GM21619 (cell line): ENCODE results near the gene POLD1.
A peak's percentile ranks its signal among the peaks of the same experiment; 100 is the strongest.

Experiments used
- ATAC-seq: cut with Tn5 transposase; IDR thresholded peaks from one replicate; pipeline ENCODE4 v1.9.1; 2021; ENCODE audit not compliant: unreplicated experiment

The POLD1 gene

DNA sequence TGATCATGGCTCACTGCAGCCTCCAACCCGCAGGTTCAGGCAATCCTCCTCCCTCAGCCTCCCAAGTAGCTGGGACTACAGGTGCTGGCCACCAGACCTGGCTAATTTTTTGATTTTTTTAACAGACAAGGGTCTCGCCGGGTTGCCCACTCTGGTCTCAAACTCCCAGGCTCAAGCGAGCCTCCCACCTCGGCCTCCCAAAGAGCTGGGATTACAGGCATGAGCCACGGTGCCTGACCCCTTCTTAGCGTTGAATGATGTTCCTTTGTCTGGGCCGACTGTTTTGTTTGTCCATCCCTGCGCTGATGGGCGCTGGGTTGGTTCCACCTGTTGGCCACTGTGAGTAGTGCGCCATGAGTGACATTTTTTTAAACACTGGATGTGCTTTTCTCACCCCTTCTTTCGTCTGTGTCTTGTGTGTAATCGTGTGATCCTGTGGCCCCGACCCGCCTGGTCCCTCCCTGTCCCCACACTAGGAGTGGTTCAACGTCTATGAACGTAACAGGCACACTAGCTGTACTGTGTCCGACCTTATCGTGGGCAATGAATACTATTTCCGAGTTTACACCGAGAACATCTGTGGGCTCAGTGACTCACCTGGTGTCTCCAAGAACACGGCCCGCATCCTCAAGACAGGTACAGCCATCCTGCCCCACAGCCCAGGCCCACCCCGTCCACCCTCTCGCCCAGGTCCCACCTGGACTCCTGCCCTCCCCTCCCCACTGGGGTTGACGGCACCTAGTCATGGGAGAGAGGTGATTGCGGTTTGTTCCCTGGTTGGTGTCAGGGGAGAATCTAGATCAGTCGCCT lies 77.1 kb downstream of the POLD1 start:
- ATAC-seq = peak; percentile 55

DNA sequence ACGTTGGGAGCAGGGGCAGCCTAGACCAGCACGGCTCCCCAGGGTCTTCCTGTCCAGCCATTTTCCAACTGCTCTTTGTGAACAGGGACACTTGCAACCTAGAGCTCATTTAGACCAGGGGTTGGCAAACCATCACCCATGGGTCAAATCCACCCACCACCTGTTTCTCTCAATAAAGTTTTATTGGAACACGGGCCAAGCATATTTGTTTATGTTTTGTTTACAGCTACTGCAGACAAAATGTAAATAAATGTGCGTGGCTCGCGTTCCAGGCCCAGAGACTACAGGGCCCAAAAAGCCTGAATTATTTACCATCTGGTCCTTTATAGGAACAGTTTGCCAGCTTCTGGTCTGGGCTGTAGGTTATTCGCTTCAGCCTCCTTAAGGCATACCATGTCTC lies 78.8 kb downstream of the POLD1 start:
- no peak for ATAC-seq

DNA sequence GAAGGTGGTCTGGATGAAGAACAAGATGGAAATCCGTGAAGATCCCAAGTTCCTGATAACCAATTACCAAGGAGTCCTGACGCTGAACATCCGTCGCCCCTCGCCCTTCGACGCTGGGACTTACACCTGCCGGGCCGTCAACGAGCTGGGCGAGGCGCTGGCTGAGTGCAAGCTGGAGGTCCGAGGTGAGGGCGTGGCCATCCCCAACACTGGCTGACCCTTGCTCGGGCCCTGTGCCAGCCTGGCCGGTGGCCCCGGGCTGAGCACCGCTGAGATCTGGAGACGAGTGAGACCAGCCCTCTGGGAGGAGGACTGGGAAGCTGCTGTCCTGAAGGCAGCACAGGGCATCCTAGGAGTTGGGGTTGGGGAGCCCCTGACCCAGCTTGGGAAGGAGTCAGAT lies 80.2 kb downstream of the POLD1 start:
- ATAC-seq = no peak

DNA sequence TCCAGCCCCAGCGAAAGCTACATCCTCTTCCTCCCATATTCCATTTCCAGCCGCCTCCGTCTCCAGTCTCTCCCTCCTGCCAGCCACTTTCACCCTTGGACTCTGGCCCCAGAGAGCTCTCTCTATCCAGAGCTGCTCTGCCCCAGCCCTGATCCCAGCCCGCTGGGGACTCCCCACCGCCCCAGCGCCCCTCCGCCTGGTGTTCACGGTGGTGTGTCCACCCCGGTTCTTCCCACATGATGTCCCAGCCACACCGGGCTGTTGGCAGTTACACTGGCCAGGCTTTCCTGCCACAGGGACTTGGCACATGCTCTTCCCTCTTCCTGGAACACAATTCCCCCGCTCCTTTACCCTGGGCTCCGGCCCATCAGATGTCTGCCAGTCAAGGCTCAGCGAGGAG lies 80.9 kb downstream of the POLD1 start:
- no peak for ATAC-seq

DNA sequence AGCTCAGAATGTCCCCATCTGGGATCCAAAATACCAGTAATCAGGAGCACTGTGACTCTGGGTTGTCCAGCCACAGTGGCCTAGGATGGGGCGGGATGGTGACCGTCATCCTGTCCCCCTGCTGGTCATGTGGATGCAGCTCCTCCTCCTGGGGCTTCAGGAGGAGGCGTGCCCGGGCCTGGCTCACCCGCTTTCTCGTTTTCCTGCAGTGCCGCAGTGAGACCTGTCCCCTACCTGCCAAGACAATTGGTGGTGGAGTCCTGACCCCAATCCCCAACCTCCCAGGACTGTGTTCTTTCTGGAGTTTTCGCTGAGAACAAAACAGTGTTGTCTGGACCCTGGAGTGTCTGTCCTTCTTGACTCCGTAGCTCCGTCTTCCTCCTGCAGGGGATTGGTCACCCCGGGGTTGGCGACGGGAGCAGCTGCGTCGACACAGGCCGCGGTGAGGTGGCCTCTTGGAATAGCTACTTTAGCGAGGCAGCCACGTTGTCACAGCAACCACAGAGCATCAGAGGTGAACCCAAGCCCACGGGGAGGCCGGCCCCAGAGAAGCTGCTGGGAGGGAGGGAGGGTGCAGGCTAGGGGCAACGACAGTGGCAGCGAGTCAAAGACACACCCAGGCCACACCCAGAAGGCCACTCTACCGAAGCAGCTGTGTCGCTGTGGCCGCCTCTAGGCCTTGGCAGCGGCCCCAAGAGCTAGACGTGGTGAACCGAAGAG lies 82.0 kb downstream of the POLD1 start:
- ATAC-seq = no peak

DNA sequence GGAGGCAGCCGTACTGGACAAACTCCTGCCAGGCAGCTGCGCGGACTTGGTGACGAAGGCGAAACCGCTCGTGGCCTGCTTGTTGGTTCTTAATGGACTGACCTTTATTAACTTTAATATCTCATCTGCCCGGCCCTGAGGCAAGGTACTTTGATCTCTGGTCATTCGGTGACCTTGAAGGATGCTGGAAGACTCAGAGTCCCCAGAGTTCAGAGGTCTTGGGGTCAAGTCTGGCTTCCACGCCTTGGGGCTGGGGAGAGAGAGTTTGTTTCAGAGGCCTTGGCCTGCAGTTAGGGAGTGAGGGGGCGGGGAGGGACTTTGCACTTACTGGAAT lies 82.5 kb downstream of the POLD1 start:
- no peak for ATAC-seq

DNA sequence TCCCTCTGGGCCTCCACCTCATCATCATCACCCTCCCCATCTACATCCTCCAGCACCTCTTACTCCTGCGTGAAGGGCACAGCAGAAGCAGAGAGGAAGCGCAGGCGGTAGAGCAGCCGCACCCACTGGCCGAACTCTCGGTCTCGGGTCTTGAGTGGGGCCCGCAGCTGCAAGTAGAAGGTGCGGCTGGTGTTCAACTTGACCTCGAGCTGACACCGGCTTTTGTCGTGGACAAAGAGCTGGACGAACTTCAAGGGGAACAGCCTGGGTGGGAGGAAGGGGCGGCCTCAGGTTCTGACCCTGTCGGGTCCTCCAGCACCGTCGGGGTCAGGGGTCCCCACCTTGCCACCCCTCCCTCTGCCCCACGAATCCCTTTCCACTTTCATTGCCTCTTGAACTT lies 83.4 kb downstream of the POLD1 start:
- no peak for ATAC-seq
